Smooth muscle cell (in vitro differentiated cells): ENCODE measurements around the gene FAM241A. TPM values are rescaled to one million over a fixed set of nuclear protein-coding genes. Genes with fewer than 3 reads are reported as not detected.

Experiments used
- DNase-seq: peaks from one replicate; lab custom pipeline; 2025; ENCODE audit not compliant: unreplicated experiment; lab: John Stamatoyannopoulos, UW
- H2AFZ ChIP-seq: fragments of 200-600 bp; sonication (generic); 2 replicates; pipeline ENCODE4 v1.6.0; 2016; ENCODE audit warnings: antibody characterized with exemption, low read depth, mild to moderate bottlenecking
- H3F3A ChIP-seq: fragments of 200-600 bp; sonication (generic); 2 replicates; pipeline ENCODE4 v1.6.0; 2017; ENCODE audit warnings: antibody characterized with exemption, low read depth
- H3K27ac ChIP-seq: fragments of 200-600 bp; sonication (generic); 2 replicates; pipeline ENCODE4 v1.5.1; 2016; ENCODE audit warnings: low read depth, mild to moderate bottlenecking
- H3K27me3 ChIP-seq: fragments of 200-600 bp; sonication (generic); 2 replicates; pipeline ENCODE4 v1.6.1; 2016; ENCODE audit warnings: low read depth, mild to moderate bottlenecking
- H3K36me3 ChIP-seq: fragments of 200-600 bp; sonication (generic); 2 replicates; pipeline ENCODE4 v1.5.1; 2016; ENCODE audit warnings: low read depth
- H3K4me1 ChIP-seq: fragments of 200-600 bp; sonication (generic); 2 replicates; pipeline ENCODE4 v1.5.1; 2016; ENCODE audit warnings: low read depth
- H3K4me2 ChIP-seq: fragments of 200-600 bp; sonication (generic); 2 replicates; pipeline ENCODE4 v1.6.0; 2016; ENCODE audit warnings: mild to moderate bottlenecking
- H3K4me3 ChIP-seq: fragments of 200-600 bp; sonication (generic); 2 replicates; pipeline ENCODE4 v1.5.1; 2016; ENCODE audit warnings: mild to moderate bottlenecking
- H3K79me2 ChIP-seq: fragments of 200-600 bp; sonication (generic); 2 replicates; pipeline ENCODE4 v1.6.0; 2016; ENCODE audit warnings: low read depth, mild to moderate bottlenecking
- H3K9ac ChIP-seq: fragments of 200-600 bp; sonication (generic); 2 replicates; pipeline ENCODE4 v1.6.0; 2016; ENCODE audit warnings: low read depth
- H3K9me3 ChIP-seq: fragments of 200-600 bp; sonication (generic); replicated peaks from 2 replicates; pipeline ENCODE4 v1.5.1; 2016; ENCODE audit warnings: low read depth
- H4K20me1 ChIP-seq: fragments of 200-600 bp; sonication (generic); 2 replicates; pipeline ENCODE4 v1.6.0; 2016; ENCODE audit warnings: low read depth
- CTCF ChIP-seq: fragments of 200-600 bp; sonication (generic); IDR thresholded peaks from 2 replicates; pipeline ENCODE4 v1.5.1; 2017; ENCODE audit warnings: borderline replicate concordance, mild to moderate bottlenecking, antibody characterized with exemption; ENCODE audit not compliant: insufficient read depth, poor library complexity, severe bottlenecking
- WGBS: methylation state at CpG from one replicate; pipeline ENCODE4 v1.1.7; 2016; ENCODE audit warnings: low lambda C conversion rate; 5-methylcytosine and 5-hydroxymethylcytosine counted together
- polyA plus RNA-seq: library from polyadenylated mRNA; unstranded; fragments of >200 nt; fragmentation: Nextera tagmentation; extraction: Ambion mirVana; gene quantifications from 2 replicates; pipeline ENCODE4 v1.2.1, GENCODE V29; 2016
- total RNA-seq: library from RNA; depleted of rRNA; stranded (reverse); fragments of >200 nt; gene quantifications from 2 replicates; pipeline ENCODE4 v1.2.3, GENCODE V29; 2014

Gene FAM241A
- total and polyA plus RNA-seq, 2 experiments from 2014 or later = 0.19 to 0.27 TPM

- Histone ChIP-seq H3K9ac (no peak overlapping the region), H3K9me3 (no peaks in the 10 kb centered on the region), H3K4me2 (no peak overlapping the region), H3F3A (no peaks in the 10 kb centered on the region), H3K36me3 (no peaks in the 10 kb centered on the region), H3K79me2 (no peaks in the 10 kb centered on the region), H3K4me1 (no peaks in the 10 kb centered on the region), H3K27me3 (peaks cover 30% of the 10 kb centered on the region), H3K4me3 (no peak overlapping the region), H4K20me1 (no peaks in the 10 kb centered on the region), H2AFZ (no peak overlapping the region), H3K27ac (no peak overlapping the region)
- DNase-seq = no peak
- TF ChIP-seq CTCF = no peak
- WGBS = 92% methylated on average over 5 of the region's 5 CpGs
Observed at GRCh38 chr4:112147697-112148096, 2.4 kb downstream of the FAM241A start.

- WGBS = 79% methylated on average over 5 of the region's 5 CpGs
- no peaks in the 10 kb centered on the region for H3K79me2 ChIP-seq
Observed at GRCh38 chr4:112150920-112151319, 5.7 kb downstream of the FAM241A start.

GRCh38 chr4:112152521-112152920 is 7.3 kb downstream of the FAM241A start:
- Histone ChIP-seq H3K4me3 (no peak overlapping the region), H3K4me2 (no peak overlapping the region), H3K27ac (no peak overlapping the region), H2AFZ (no peak overlapping the region), H3K4me1 (no peaks in the 10 kb centered on the region), H3F3A (no peaks in the 10 kb centered on the region), H3K9me3 (no peaks in the 10 kb centered on the region), H3K79me2 (no peaks in the 10 kb centered on the region), H4K20me1 (no peaks in the 10 kb centered on the region), H3K36me3 (no peaks in the 10 kb centered on the region), H3K9ac (no peak overlapping the region), H3K27me3 (peaks cover 19% of the 10 kb centered on the region)
- DNase-seq = no peak
- TF ChIP-seq CTCF = no peak
- WGBS = 72% methylated on average over 6 of the region's 6 CpGs

More at GRCh38 chr4:112150920-112151319, 5.7 kb downstream of the FAM241A start:
- DNase-seq = no peak
- Histone ChIP-seq H2AFZ (no peak overlapping the region), H3K4me2 (no peak overlapping the region), H3K27me3 (peaks cover 30% of the 10 kb centered on the region), H3K4me1 (no peaks in the 10 kb centered on the region), H3K9me3 (no peaks in the 10 kb centered on the region), H3K27ac (no peak overlapping the region), H3F3A (no peaks in the 10 kb centered on the region), H4K20me1 (no peaks in the 10 kb centered on the region), H3K4me3 (no peak overlapping the region), H3K36me3 (no peaks in the 10 kb centered on the region), H3K9ac (no peak overlapping the region)
- no peak for TF ChIP-seq CTCF

DNA sequence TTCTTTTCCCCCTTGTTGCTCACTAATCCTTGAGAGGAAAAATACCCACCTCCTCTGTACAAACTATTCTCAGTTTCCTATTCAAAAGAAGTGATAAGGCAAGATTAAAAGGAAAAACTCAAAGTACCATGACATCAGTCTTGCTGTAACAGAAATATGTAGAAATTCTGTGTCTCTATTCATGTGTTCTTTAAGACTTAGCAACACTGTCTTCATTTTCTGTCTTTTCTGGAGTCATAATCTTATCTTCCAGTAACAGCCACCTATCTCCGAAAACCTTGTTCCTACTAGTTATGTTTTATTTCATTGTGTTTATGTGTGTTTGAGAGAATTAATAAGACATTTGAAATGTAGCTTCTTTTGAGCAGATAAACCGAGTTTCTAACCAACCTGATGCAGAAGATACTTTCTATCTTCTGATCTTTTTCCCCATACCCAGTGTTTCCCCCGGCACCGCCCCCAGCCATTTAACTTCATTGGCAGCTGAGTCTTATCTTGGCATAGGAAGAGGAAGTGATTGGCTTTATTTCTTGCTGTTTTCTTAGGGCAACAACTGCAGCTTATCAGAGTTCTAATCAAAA is 8.0 kb downstream of the FAM241A start:
- no peak overlapping the region for H3K4me2 ChIP-seq
- no peak overlapping the region for H3K4me3 ChIP-seq
- no peaks in the 10 kb centered on the region for H3K4me1 ChIP-seq
- H3F3A ChIP-seq = no peaks in the 10 kb centered on the region
- H3K9ac ChIP-seq = no peak overlapping the region
- no peak for DNase-seq
- H3K27me3 ChIP-seq = peaks cover 11% of the 10 kb centered on the region
- WGBS = 81% methylated on average over 4 of the region's 4 CpGs
- no peaks in the 10 kb centered on the region for H3K9me3 ChIP-seq
- H3K79me2 ChIP-seq = no peaks in the 10 kb centered on the region
- H3K36me3 ChIP-seq = no peaks in the 10 kb centered on the region
- no peak for TF ChIP-seq CTCF
- no peak overlapping the region for H2AFZ ChIP-seq
- H3K27ac ChIP-seq = no peak overlapping the region
- H4K20me1 ChIP-seq = no peaks in the 10 kb centered on the region
